ENCODE measurements around the gene TSC22D1. TPM values are rescaled to one million over a fixed set of nuclear protein-coding genes. Genes with fewer than 3 reads are reported as not detected.

TSC22D1 gene
- total RNA-seq, 4 donors from 2014 or later, result 199 to 263 (median 248) TPM

GRCh38 chr13:44439452-44440024 is 136.6 kb downstream of the TSC22D1 start:
- intact Hi-C loops (cut with DNase I), result loop anchor here (2.0 kb wide), 2 partner anchors 389 to 533 kb away; no protein-coding TSS in a partner anchor
- Histone ChIP-seq H3K27ac (replicated peaks in 1 of 4) (peak overlapping the region in 1 of 4 donors; percentile 10), H3K9me3 (no peaks in the 10 kb centered on the region), H3K27me3 (no peaks in the 10 kb centered on the region), H3K4me1 (peaks cover 8 to 30% (median 28%) of the 10 kb centered on the region in 4 donors), H3K36me3 (peaks cover 0 to 3% (median 2%) of the 10 kb centered on the region in 4 donors), H3K4me3 (no peak overlapping the region)
- no peak for TF ChIP-seq POLR2A (IDR thresholded peaks at IDR 0.05; ENCODE audit: low read depth)
- no peak for TF ChIP-seq CTCF (IDR thresholded peaks at IDR 0.05)
- TF ChIP-seq EP300 (IDR thresholded peaks at IDR 0.05), result no peak
- no peak for TF ChIP-seq POLR2AphosphoS5 (IDR thresholded peaks at IDR 0.05)
- 48% methylated on average over 4 of the region's 4 CpGs for WGBS
- DNase-seq (ENCODE audit: extremely low spot score), result no peak

DNA sequence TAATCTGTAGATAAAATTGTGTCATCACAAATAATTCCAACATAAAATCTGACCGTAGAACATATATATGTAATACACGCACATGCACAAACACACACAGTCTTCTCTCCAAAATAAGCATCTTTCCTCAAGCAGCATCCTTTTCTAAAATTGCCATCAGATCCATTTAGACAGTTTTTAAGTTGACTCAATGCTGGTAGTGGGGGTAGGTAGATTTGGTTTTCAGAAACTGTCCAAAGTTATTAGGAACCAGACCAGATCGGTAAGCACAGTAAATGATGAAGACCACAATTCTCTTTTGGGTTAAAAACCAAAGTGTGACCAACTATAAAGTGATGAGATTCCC is 137.9 kb downstream of the TSC22D1 start:
- Histone ChIP-seq H3K4me1 (peaks cover 16 to 43% (median 41%) of the 10 kb centered on the region in 4 donors), H3K27ac (replicated peaks in 1 of 4) (peak overlapping the region in 1 of 4 donors; percentile 92), H3K36me3 (peaks cover 6 to 16% (median 15%) of the 10 kb centered on the region in 4 donors), H3K9me3 (no peaks in the 10 kb centered on the region), H3K27me3 (no peaks in the 10 kb centered on the region), H3K4me3 (no peak overlapping the region)
- intact Hi-C loops (cut with DNase I), result loop anchor here (2.0 kb wide), 2 partner anchors 387 to 531 kb away; no protein-coding TSS in a partner anchor
- TF ChIP-seq POLR2AphosphoS5 (IDR thresholded peaks at IDR 0.05), result no peak
- TF ChIP-seq CTCF (IDR thresholded peaks at IDR 0.05), result no peak
- TF ChIP-seq POLR2A (IDR thresholded peaks at IDR 0.05; ENCODE audit: low read depth), result no peak
- no peak for DNase-seq (ENCODE audit: extremely low spot score)
- WGBS, result 17% methylated on average over 3 of the region's 3 CpGs

DNA sequence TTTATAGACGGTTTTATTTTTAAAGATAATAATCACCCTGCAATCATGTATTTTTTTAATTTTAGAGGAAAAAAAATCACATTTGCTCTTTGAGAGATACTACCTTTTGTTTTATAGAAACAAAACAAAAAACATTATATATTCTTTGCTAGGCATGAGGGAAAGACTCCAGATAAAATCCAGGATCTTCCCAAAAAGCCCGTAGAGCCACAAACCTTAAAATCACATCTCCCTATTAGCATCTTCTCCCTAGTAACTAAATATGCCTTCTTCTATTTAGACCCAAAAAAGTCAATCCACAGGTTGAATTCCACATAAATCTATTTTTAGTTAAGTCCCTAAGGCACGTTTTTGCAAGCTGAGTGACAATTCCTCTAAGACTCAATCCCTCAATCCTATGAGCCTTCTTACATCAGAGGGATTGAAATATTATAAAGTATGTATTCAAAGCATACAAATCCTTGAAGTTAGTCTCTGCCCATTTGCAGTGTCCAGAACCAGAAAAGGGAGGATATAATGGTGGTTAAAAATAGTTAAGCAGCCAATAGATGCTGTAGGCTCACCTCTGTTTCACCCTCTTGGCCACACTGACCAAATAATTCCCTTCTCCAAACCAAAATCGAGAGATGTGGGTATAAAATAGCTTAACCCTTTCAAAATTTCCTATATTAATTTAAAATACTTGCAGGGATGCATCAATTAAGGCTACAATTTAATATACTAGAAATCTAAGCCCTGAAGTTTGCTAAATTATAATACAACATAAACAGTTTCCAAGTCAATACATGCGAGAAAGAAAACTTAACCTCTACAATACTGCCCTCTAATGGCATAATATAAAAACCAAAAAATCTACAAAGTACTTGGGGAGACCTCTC is 138.5 kb downstream of the TSC22D1 start:
- TF ChIP-seq POLR2AphosphoS5 (IDR thresholded peaks at IDR 0.05), result no peak
- TF ChIP-seq POLR2A (IDR thresholded peaks at IDR 0.05; ENCODE audit: low read depth), result no peak
- TF ChIP-seq CTCF (IDR thresholded peaks at IDR 0.05), result peak; percentile 54 to 63 (median 54)
- H3K4me3 ChIP-seq, result peak overlapping the region; percentile 61 to 86 (median 82)
- no peak for DNase-seq (ENCODE audit: extremely low spot score)
- intact Hi-C loops (cut with DNase I), result loop anchor here (2.0 kb wide), 2 partner anchors 387 to 531 kb away; no protein-coding TSS in a partner anchor
- no peaks in the 10 kb centered on the region for H3K27me3 ChIP-seq
- WGBS, result 3% methylated on average over 5 of the region's 5 CpGs
- H3K4me1 ChIP-seq, result peaks cover 18 to 49% (median 46%) of the 10 kb centered on the region in 4 donors
- H3K9me3 ChIP-seq, result no peaks in the 10 kb centered on the region
- H3K27ac ChIP-seq (replicated peaks in 1 of 4), result peak overlapping the region; percentile 84 to 92 (median 90)
- H3K36me3 ChIP-seq, result peaks cover 6 to 23% (median 16%) of the 10 kb centered on the region in 4 donors

DNA sequence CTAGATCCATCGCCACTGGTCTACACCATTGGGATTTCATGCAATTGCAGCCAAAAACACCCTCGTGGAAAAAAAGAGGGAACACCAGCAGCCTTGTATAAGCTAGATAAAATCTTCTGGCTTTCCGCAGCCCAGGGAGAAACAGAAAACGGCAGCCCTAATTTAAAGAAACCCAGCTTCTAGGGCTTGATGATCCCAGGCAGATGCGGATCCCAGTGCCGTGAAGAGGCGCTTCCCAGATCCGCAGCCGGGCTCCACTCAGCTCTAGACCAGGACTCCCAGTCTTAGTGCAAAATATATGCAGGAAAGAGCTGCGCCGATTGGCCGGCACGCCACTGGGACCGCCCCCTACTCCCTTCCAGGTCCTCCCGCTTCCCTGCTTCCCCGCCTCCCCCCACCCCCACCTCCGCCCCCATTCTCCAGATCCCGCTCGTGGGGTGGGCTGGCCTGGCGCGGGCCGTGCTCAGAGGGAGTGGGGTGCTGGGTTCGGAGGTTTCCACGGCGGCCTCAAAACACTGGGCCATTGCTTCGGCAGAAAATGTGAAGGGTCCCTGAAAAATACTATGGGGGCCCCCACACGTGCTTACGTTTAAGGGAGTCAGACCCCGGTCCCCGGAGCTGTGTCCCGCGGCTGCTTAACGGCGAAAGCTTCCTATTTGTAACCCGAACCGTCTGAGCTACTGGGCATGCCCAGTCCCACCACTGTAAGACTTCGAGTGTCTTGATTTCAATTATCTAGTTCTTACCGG is 139.4 kb downstream of the TSC22D1 start:
- H3K9me3 ChIP-seq, result no peaks in the 10 kb centered on the region
- DNase-seq (ENCODE audit: extremely low spot score), result peak; percentile 99
- no peak for TF ChIP-seq EP300 (IDR thresholded peaks at IDR 0.05)
- peak; percentile 99 to 100 for TF ChIP-seq POLR2AphosphoS5 (IDR thresholded peaks at IDR 0.05)
- peak; percentile 95 for TF ChIP-seq POLR2A (IDR thresholded peaks at IDR 0.05; ENCODE audit: low read depth)
- no peak for TF ChIP-seq CTCF (IDR thresholded peaks at IDR 0.05)
- H3K27ac ChIP-seq (replicated peaks in 1 of 4), result peak overlapping the region; percentile 84 to 92 (median 90)
- intact Hi-C loops (cut with DNase I), result no loop called here
- H3K36me3 ChIP-seq, result peaks cover 6 to 25% (median 17%) of the 10 kb centered on the region in 4 donors
- H3K4me1 ChIP-seq, result peaks cover 20 to 49% (median 44%) of the 10 kb centered on the region in 4 donors
- H3K27me3 ChIP-seq, result no peaks in the 10 kb centered on the region
- under 1% methylated on average over 28 of the region's 38 CpGs for WGBS
- peak overlapping the region; percentile 61 to 86 (median 82) for H3K4me3 ChIP-seq
